ENCODE results near the gene GAPT.

GAPT gene

GRCh38 chr5:58491216-58491892, at the start of gene GAPT:
Gene GAPT, plus strand, starts transcription at chr5:58491435. Its CDS starts 3,102 bp downstream, at chr5:58494537.
- no peaks in the 10 kb centered on the region for H3K36me3 ChIP-seq (ENCODE audit: control insufficient read depth in 1 of 2, insufficient read depth in 2 of 2, low read length in 2 of 2)
- H3K27me3 ChIP-seq (ENCODE audit: low read depth, low read length): no peaks in the 10 kb centered on the region
- H3K9me3 ChIP-seq (ENCODE audit: control insufficient read depth in 1 of 2, low read length in 2 of 2): no peaks in the 10 kb centered on the region
- H3K27ac ChIP-seq (ENCODE audit: low read length): no peak within 1 kb of the TSS
- no peaks in the 10 kb centered on the region for H3K4me1 ChIP-seq (ENCODE audit: control insufficient read depth in 1 of 2, insufficient read depth in 2 of 2, low read length in 2 of 2)
- no peak within 1 kb of the TSS for H3K4me3 ChIP-seq (ENCODE audit: low read depth in 1 of 2, low read length in 2 of 2)

GRCh38 chr5:58444805-58445204, 46.4 kb upstream of the GAPT start:
- Histone ChIP-seq H3K27me3 (ENCODE audit: low read depth, low read length) (no peaks in the 10 kb centered on the region), H3K9me3 (ENCODE audit: control insufficient read depth in 1 of 2, low read length in 2 of 2) (peaks cover 0 to 6% of the 10 kb centered on the region in 2 donors), H3K36me3 (ENCODE audit: control insufficient read depth in 1 of 2, insufficient read depth in 2 of 2, low read length in 2 of 2) (no peaks in the 10 kb centered on the region), H3K4me1 (ENCODE audit: control insufficient read depth in 1 of 2, insufficient read depth in 2 of 2, low read length in 2 of 2) (no peaks in the 10 kb centered on the region), H3K27ac (ENCODE audit: low read length) (no peak overlapping the region), H3K4me3 (ENCODE audit: low read depth in 1 of 2, low read length in 2 of 2) (no peak overlapping the region)

GRCh38 chr5:58446024-58446423, 45.2 kb upstream of the GAPT start:
- no peaks in the 10 kb centered on the region for H3K27me3 ChIP-seq (ENCODE audit: low read depth, low read length)
- no peak overlapping the region for H3K27ac ChIP-seq (ENCODE audit: low read length)
- no peaks in the 10 kb centered on the region for H3K4me1 ChIP-seq (ENCODE audit: control insufficient read depth in 1 of 2, insufficient read depth in 2 of 2, low read length in 2 of 2)
- no peak overlapping the region for H3K4me3 ChIP-seq (ENCODE audit: low read depth in 1 of 2, low read length in 2 of 2)
- peaks cover 0 to 6% of the 10 kb centered on the region in 2 donors for H3K9me3 ChIP-seq (ENCODE audit: control insufficient read depth in 1 of 2, low read length in 2 of 2)
- no peaks in the 10 kb centered on the region for H3K36me3 ChIP-seq (ENCODE audit: control insufficient read depth in 1 of 2, insufficient read depth in 2 of 2, low read length in 2 of 2)

- H3K9me3 ChIP-seq (ENCODE audit: control insufficient read depth in 1 of 2, low read length in 2 of 2): peaks cover 0 to 6% of the 10 kb centered on the region in 2 donors
- no peaks in the 10 kb centered on the region for H3K4me1 ChIP-seq (ENCODE audit: control insufficient read depth in 1 of 2, insufficient read depth in 2 of 2, low read length in 2 of 2)
- no peaks in the 10 kb centered on the region for H3K27me3 ChIP-seq (ENCODE audit: low read depth, low read length)
- no peak overlapping the region for H3K4me3 ChIP-seq (ENCODE audit: low read depth in 1 of 2, low read length in 2 of 2)
- H3K36me3 ChIP-seq (ENCODE audit: control insufficient read depth in 1 of 2, insufficient read depth in 2 of 2, low read length in 2 of 2): no peaks in the 10 kb centered on the region
- H3K27ac ChIP-seq (ENCODE audit: low read length): no peak overlapping the region
Observed at GRCh38 chr5:58447226-58447625, 44.0 kb upstream of the GAPT start.

- no peak overlapping the region for H3K27ac ChIP-seq (ENCODE audit: low read length)
- H3K36me3 ChIP-seq (ENCODE audit: control insufficient read depth in 1 of 2, insufficient read depth in 2 of 2, low read length in 2 of 2): peaks cover 16 to 20% of the 10 kb centered on the region in 2 donors
- no peak overlapping the region for H3K4me3 ChIP-seq (ENCODE audit: low read depth in 1 of 2, low read length in 2 of 2)
Observed at GRCh38 chr5:58450018-58450417, 41.2 kb upstream of the GAPT start.

GRCh38 chr5:58450811-58451629, 40.2 kb upstream of the GAPT start:
- Histone ChIP-seq H3K4me1 (ENCODE audit: control insufficient read depth in 1 of 2, insufficient read depth in 2 of 2, low read length in 2 of 2) (peaks cover 0 to 11% of the 10 kb centered on the region in 2 donors), H3K4me3 (ENCODE audit: low read depth in 1 of 2, low read length in 2 of 2) (no peak overlapping the region), H3K9me3 (ENCODE audit: control insufficient read depth in 1 of 2, low read length in 2 of 2) (peaks cover 0 to 3% of the 10 kb centered on the region in 2 donors), H3K36me3 (ENCODE audit: control insufficient read depth in 1 of 2, insufficient read depth in 2 of 2, low read length in 2 of 2) (peaks cover 24 to 30% of the 10 kb centered on the region in 2 donors), H3K27me3 (ENCODE audit: low read depth, low read length) (no peaks in the 10 kb centered on the region), H3K27ac (ENCODE audit: low read length) (no peak overlapping the region)

More at GRCh38 chr5:58450018-58450417, 41.2 kb upstream of the GAPT start:
- H3K9me3 ChIP-seq (ENCODE audit: control insufficient read depth in 1 of 2, low read length in 2 of 2): peaks cover 0 to 6% of the 10 kb centered on the region in 2 donors
- peaks cover 0 to 9% of the 10 kb centered on the region in 2 donors for H3K4me1 ChIP-seq (ENCODE audit: control insufficient read depth in 1 of 2, insufficient read depth in 2 of 2, low read length in 2 of 2)
- H3K27me3 ChIP-seq (ENCODE audit: low read depth, low read length): no peaks in the 10 kb centered on the region

GRCh38 chr5:58451732-58452565, 39.3 kb upstream of the GAPT start:
- Histone ChIP-seq H3K4me1 (ENCODE audit: control insufficient read depth in 1 of 2, insufficient read depth in 2 of 2, low read length in 2 of 2) (peaks cover 0 to 11% of the 10 kb centered on the region in 2 donors), H3K4me3 (ENCODE audit: low read depth in 1 of 2, low read length in 2 of 2) (no peak overlapping the region), H3K36me3 (ENCODE audit: control insufficient read depth in 1 of 2, insufficient read depth in 2 of 2, low read length in 2 of 2) (peaks cover 26 to 34% of the 10 kb centered on the region in 2 donors), H3K9me3 (ENCODE audit: control insufficient read depth in 1 of 2, low read length in 2 of 2) (no peaks in the 10 kb centered on the region), H3K27ac (ENCODE audit: low read length) (no peak overlapping the region), H3K27me3 (ENCODE audit: low read depth, low read length) (no peaks in the 10 kb centered on the region)

GRCh38 chr5:58452566-58453258, 38.5 kb upstream of the GAPT start:
- no peak overlapping the region for H3K27ac ChIP-seq (ENCODE audit: low read length)
- H3K4me3 ChIP-seq (ENCODE audit: low read depth in 1 of 2, low read length in 2 of 2): no peak overlapping the region
- peaks cover 0 to 14% of the 10 kb centered on the region in 2 donors for H3K4me1 ChIP-seq (ENCODE audit: control insufficient read depth in 1 of 2, insufficient read depth in 2 of 2, low read length in 2 of 2)
- H3K9me3 ChIP-seq (ENCODE audit: control insufficient read depth in 1 of 2, low read length in 2 of 2): no peaks in the 10 kb centered on the region
- peaks cover 31 to 38% of the 10 kb centered on the region in 2 donors for H3K36me3 ChIP-seq (ENCODE audit: control insufficient read depth in 1 of 2, insufficient read depth in 2 of 2, low read length in 2 of 2)
- H3K27me3 ChIP-seq (ENCODE audit: low read depth, low read length): no peaks in the 10 kb centered on the region

GRCh38 chr5:58453306-58453705, 37.9 kb upstream of the GAPT start:
- Histone ChIP-seq H3K4me1 (ENCODE audit: control insufficient read depth in 1 of 2, insufficient read depth in 2 of 2, low read length in 2 of 2) (peaks cover 0 to 15% of the 10 kb centered on the region in 2 donors), H3K9me3 (ENCODE audit: control insufficient read depth in 1 of 2, low read length in 2 of 2) (no peaks in the 10 kb centered on the region), H3K4me3 (ENCODE audit: low read depth in 1 of 2, low read length in 2 of 2) (no peak overlapping the region), H3K36me3 (ENCODE audit: control insufficient read depth in 1 of 2, insufficient read depth in 2 of 2, low read length in 2 of 2) (peaks cover 31 to 38% of the 10 kb centered on the region in 2 donors), H3K27ac (ENCODE audit: low read length) (no peak overlapping the region), H3K27me3 (ENCODE audit: low read depth, low read length) (no peaks in the 10 kb centered on the region)

GRCh38 chr5:58454025-58454424, 37.2 kb upstream of the GAPT start:
- Histone ChIP-seq H3K4me3 (ENCODE audit: low read depth in 1 of 2, low read length in 2 of 2) (peak overlapping the region in 1 of 2 donors; percentile 7), H3K27me3 (ENCODE audit: low read depth, low read length) (no peaks in the 10 kb centered on the region), H3K9me3 (ENCODE audit: control insufficient read depth in 1 of 2, low read length in 2 of 2) (no peaks in the 10 kb centered on the region), H3K27ac (ENCODE audit: low read length) (no peak overlapping the region), H3K4me1 (ENCODE audit: control insufficient read depth in 1 of 2, insufficient read depth in 2 of 2, low read length in 2 of 2) (peaks cover 0 to 15% of the 10 kb centered on the region in 2 donors), H3K36me3 (ENCODE audit: control insufficient read depth in 1 of 2, insufficient read depth in 2 of 2, low read length in 2 of 2) (peaks cover 31 to 38% of the 10 kb centered on the region in 2 donors)

All from muscle layer of duodenum (tissue), 2 donors.